ENCODE results near the gene UGCG. TPM values are rescaled to one million over a fixed set of nuclear protein-coding genes. Genes with fewer than 3 reads are reported as not detected.
A peak's percentile ranks its signal among the peaks of the same experiment; 100 is the strongest.

Gene UGCG
- total and polyA plus RNA-seq, 7 donors, result 7.2 to 74.6 (median 17.6) TPM

- Histone ChIP-seq H3K4me1 (peaks cover 17% of the 10 kb centered on the region), H3K27me3 (ENCODE audit: insufficient read depth in 3 of 3, low read length in 2 of 3) (no peaks in the 10 kb centered on the region), H3K9me3 (no peaks in the 10 kb centered on the region), H3K36me3 (ENCODE audit: insufficient read depth in 1 of 2, low read depth in 1 of 2) (peaks cover 5 to 24% of the 10 kb centered on the region in 2 donors), H3K27ac (no peak overlapping the region), H3K4me3 (no peak overlapping the region)
- no peak for ATAC-seq
- intact Hi-C loops (cut with DNase I), result no loop called here
- 70 to 89% (median 78%) methylated on average over 3 of the region's 3 CpGs for WGBS, 3 donors
- DNase-seq, result no peak
- no peak for TF ChIP-seq CTCF (IDR thresholded peaks at IDR 0.05)
These were observed 19.6 kb downstream of the UGCG start for GRCh38 chr9:111916234-111916645.

- DNase-seq, result no peak
- TF ChIP-seq CTCF (IDR thresholded peaks at IDR 0.05), result no peak
- intact Hi-C loops (cut with DNase I), result no loop called here
- H3K36me3 ChIP-seq (ENCODE audit: insufficient read depth in 1 of 2, low read depth in 1 of 2), result peaks cover 5 to 24% of the 10 kb centered on the region in 2 donors
- H3K9me3 ChIP-seq, result no peaks in the 10 kb centered on the region
- H3K27ac ChIP-seq, result no peak overlapping the region
- 67 to 80% (median 68%) methylated on average over 5 of the region's 5 CpGs for WGBS, 3 donors
- peaks cover 17% of the 10 kb centered on the region for H3K4me1 ChIP-seq
- H3K27me3 ChIP-seq (ENCODE audit: insufficient read depth in 3 of 3, low read length in 2 of 3), result no peaks in the 10 kb centered on the region
- ATAC-seq, result no peak
- H3K4me3 ChIP-seq, result no peak overlapping the region
These were observed 20.6 kb downstream of the UGCG start for GRCh38 chr9:111917201-111917600.

- H3K27me3 ChIP-seq (ENCODE audit: insufficient read depth in 3 of 3, low read length in 2 of 3), result no peaks in the 10 kb centered on the region
- 38 to 67% (median 41%) methylated on average over 9 of the region's 9 CpGs for WGBS, 3 donors
- intact Hi-C loops (cut with DNase I), result no loop called here
- no peak overlapping the region for H3K27ac ChIP-seq
- DNase-seq, result no peak
- H3K4me3 ChIP-seq, result no peak overlapping the region
- ATAC-seq, result peak; percentile 41 to 64 (median 46)
- H3K4me1 ChIP-seq, result peaks cover 17% of the 10 kb centered on the region
- no peak for TF ChIP-seq CTCF (IDR thresholded peaks at IDR 0.05)
- peaks cover 5 to 25% of the 10 kb centered on the region in 2 donors for H3K36me3 ChIP-seq (ENCODE audit: insufficient read depth in 1 of 2, low read depth in 1 of 2)
- H3K9me3 ChIP-seq, result no peaks in the 10 kb centered on the region
These were observed 21.4 kb downstream of the UGCG start for GRCh38 chr9:111917980-111918379.

- H3K36me3 ChIP-seq (ENCODE audit: insufficient read depth in 1 of 2, low read depth in 1 of 2), result peaks cover 7 to 38% of the 10 kb centered on the region in 2 donors
- H3K27me3 ChIP-seq (ENCODE audit: insufficient read depth in 3 of 3, low read length in 2 of 3), result no peaks in the 10 kb centered on the region
- TF ChIP-seq CTCF (IDR thresholded peaks at IDR 0.05), result no peak
- DNase-seq (no peak), ATAC-seq (no peak)
- peaks cover 11% of the 10 kb centered on the region for H3K4me1 ChIP-seq
- H3K9me3 ChIP-seq, result no peaks in the 10 kb centered on the region
- H3K4me3 ChIP-seq, result no peak overlapping the region
- 73 to 85% (median 79%) methylated on average over 4 of the region's 4 CpGs for WGBS, 3 donors
- no peak overlapping the region for H3K27ac ChIP-seq
- intact Hi-C loops (cut with DNase I), result no loop called here
These were observed 23.3 kb downstream of the UGCG start for GRCh38 chr9:111919875-111920274.

- H3K9me3 ChIP-seq, result no peaks in the 10 kb centered on the region
- H3K36me3 ChIP-seq (ENCODE audit: insufficient read depth in 1 of 2, low read depth in 1 of 2), result peaks cover 7 to 44% of the 10 kb centered on the region in 2 donors
These were observed 23.9 kb downstream of the UGCG start for GRCh38 chr9:111920531-111920930.

More at GRCh38 chr9:111920531-111920930, 23.9 kb downstream of the UGCG start:
- no peak for ATAC-seq
- Histone ChIP-seq H3K4me1 (peaks cover 10% of the 10 kb centered on the region), H3K27ac (no peak overlapping the region), H3K27me3 (ENCODE audit: insufficient read depth in 3 of 3, low read length in 2 of 3) (no peaks in the 10 kb centered on the region), H3K4me3 (no peak overlapping the region)
- no peak for TF ChIP-seq CTCF (IDR thresholded peaks at IDR 0.05)
- DNase-seq, result no peak
- intact Hi-C loops (cut with DNase I), result no loop called here
- WGBS, 3 donors, result 90 to 93% (median 91%) methylated on average over 7 of the region's 7 CpGs
